Left ventricle myocardium inferior (tissue), 1 donor: ENCODE data around the gene SRCAP. TPM values are rescaled to one million over a fixed set of nuclear protein-coding genes. Genes with fewer than 3 reads are reported as not detected.

Experiments
- DNase-seq: peaks from one replicate; pipeline ENCODE4 v3.0.0-alpha.2; 2020
- H3K27ac ChIP-seq: fragments of 200-600 bp; replicated peaks from 2 replicates; pipeline ENCODE4 v1.8.0; 2021
- H3K27me3 ChIP-seq: fragments of 200-600 bp; 2 replicates; pipeline ENCODE4 v1.8.0; 2021; ENCODE audit warnings: low read depth
- H3K36me3 ChIP-seq: fragments of 200-600 bp; 2 replicates; pipeline ENCODE4 v1.8.0; 2021
- H3K4me1 ChIP-seq: fragments of 200-600 bp; 2 replicates; pipeline ENCODE4 v1.8.0; 2021
- H3K4me3 ChIP-seq: fragments of 200-600 bp; 2 replicates; pipeline ENCODE4 v1.8.0; 2021; ENCODE audit warnings: mild to moderate bottlenecking, moderate library complexity
- H3K9me3 ChIP-seq: fragments of 200-600 bp; replicated peaks from 2 replicates; pipeline ENCODE4 v1.8.0; 2021
- CTCF ChIP-seq: fragments of 200-600 bp; IDR thresholded peaks from 2 replicates; pipeline ENCODE4 v1.8.0; 2021; ENCODE audit warnings: antibody characterized with exemption, mild to moderate bottlenecking, borderline replicate concordance
- intact Hi-C: fragments of 100-400 bp; cut with micrococcal nuclease; formaldehyde crosslinking; loops from one replicate; pipeline ENCODE4 v1.11.0; 2022
- total RNA-seq: library from RNA; stranded (reverse); fragmentation: NEBNext Ultra II Directional; extraction: Animal tissue kit (Norgen Biotek cat#: 25700); gene quantifications from one replicate; pipeline ENCODE4 v1.2.1, GENCODE V29; 2021
- donor health status: DM: no; HTN: yes; CAD: no; lungs with severe emphysema.

Gene SRCAP
- total RNA-seq, 1 donor from 2014 or later, result 42.5 TPM

GRCh38 chr16:30773826-30774225 lies 74.9 kb downstream of the SRCAP start:
- Histone ChIP-seq H3K4me1 (peaks cover 53% of the 10 kb centered on the region), H3K27ac (peak overlapping the region; percentile 97), H3K36me3 (peaks cover 57% of the 10 kb centered on the region), H3K4me3 (no peak overlapping the region), H3K27me3 (no peaks in the 10 kb centered on the region), H3K9me3 (no peaks in the 10 kb centered on the region)
- DNase-seq, result no peak
- no peak for TF ChIP-seq CTCF
- intact Hi-C loops, result no loop called here

- intact Hi-C loops, result no loop called here
- Histone ChIP-seq H3K36me3 (peaks cover 50% of the 10 kb centered on the region), H3K9me3 (no peaks in the 10 kb centered on the region), H3K4me3 (peak overlapping the region; percentile 90), H3K4me1 (peaks cover 53% of the 10 kb centered on the region), H3K27ac (peak overlapping the region; percentile 97), H3K27me3 (no peaks in the 10 kb centered on the region)
- DNase-seq, result no peak
- TF ChIP-seq CTCF, result no peak
Measured at GRCh38 chr16:30774367-30775130, 75.6 kb downstream of the SRCAP start.

GRCh38 chr16:30775131-30775391 lies 76.1 kb downstream of the SRCAP start:
- Histone ChIP-seq H3K27me3 (no peaks in the 10 kb centered on the region), H3K4me3 (peak overlapping the region; percentile 90), H3K9me3 (no peaks in the 10 kb centered on the region), H3K4me1 (peaks cover 53% of the 10 kb centered on the region), H3K36me3 (peaks cover 45% of the 10 kb centered on the region), H3K27ac (peak overlapping the region; percentile 97)
- intact Hi-C loops, result no loop called here
- no peak for DNase-seq
- TF ChIP-seq CTCF, result no peak

- peaks cover 40% of the 10 kb centered on the region for H3K36me3 ChIP-seq
- no peak for TF ChIP-seq CTCF
- H3K9me3 ChIP-seq, result no peaks in the 10 kb centered on the region
- H3K4me1 ChIP-seq, result peaks cover 53% of the 10 kb centered on the region
- intact Hi-C loops, result no loop called here
- DNase-seq, result peak; percentile 87
- H3K4me3 ChIP-seq, result peak overlapping the region; percentile 90
- no peaks in the 10 kb centered on the region for H3K27me3 ChIP-seq
- peak overlapping the region; percentile 97 for H3K27ac ChIP-seq
Measured at GRCh38 chr16:30775392-30776188, 76.6 kb downstream of the SRCAP start.

DNA sequence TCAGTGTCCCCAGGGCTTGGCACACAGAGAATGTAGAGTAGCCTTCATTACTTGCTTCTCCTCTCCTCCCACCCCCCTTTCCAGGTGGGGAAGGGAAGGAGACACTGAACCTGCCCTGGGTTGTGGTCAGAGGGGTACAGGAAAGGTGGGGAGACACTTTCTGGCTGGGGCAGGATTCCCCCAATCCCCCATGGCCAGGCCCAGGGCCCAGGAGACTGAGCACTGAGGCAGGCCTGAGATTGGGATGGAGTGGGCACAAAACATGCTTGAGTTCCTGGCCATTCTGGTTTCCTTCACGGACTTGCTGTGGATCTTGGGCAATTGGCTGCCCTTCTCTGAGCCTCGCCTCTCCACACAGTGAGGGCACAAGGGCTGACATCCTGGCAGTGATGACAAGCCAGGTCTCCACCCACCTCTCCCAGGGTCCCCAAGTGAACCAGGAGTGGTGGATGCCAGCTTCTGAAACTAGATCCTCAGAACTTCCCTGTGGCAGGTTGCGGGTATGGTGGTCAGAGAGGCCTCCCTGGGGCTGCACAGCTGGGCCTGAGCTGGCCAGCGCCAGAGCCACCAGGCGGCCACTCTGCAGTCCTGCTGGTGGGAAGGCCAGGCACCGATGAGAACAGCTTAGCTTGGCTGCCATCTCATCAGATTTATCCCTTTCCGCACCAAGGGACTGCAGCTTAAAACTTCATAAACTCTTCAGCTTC lies 78.8 kb downstream of the SRCAP start:
- intact Hi-C loops, result no loop called here
- Histone ChIP-seq H3K36me3 (peaks cover 33% of the 10 kb centered on the region), H3K9me3 (no peaks in the 10 kb centered on the region), H3K27ac (peak overlapping the region; percentile 97), H3K4me1 (peaks cover 53% of the 10 kb centered on the region), H3K4me3 (no peak overlapping the region), H3K27me3 (no peaks in the 10 kb centered on the region)
- TF ChIP-seq CTCF, result no peak
- no peak for DNase-seq
